Suprapubic skin (tissue), 4 donors: Measurements from ENCODE around the gene IL2RA. TPM values are rescaled to one million over a fixed set of nuclear protein-coding genes. Genes with fewer than 3 reads are reported as not detected.

Experiments
- DNase-seq, 2 donors: peaks; one replicate each; pipeline ENCODE4 v3.0.0-alpha.2; 2019; ENCODE audit warnings: low spot score in 2 of 2
- H3K27ac ChIP-seq: fragments of 200-600 bp; sonication (generic); one replicate; pipeline ENCODE4 v1.5.1; 2019
- H3K27me3 ChIP-seq: fragments of 200-600 bp; sonication (generic); one replicate; pipeline ENCODE4 v1.5.1; 2019
- H3K36me3 ChIP-seq: fragments of 200-600 bp; sonication (generic); one replicate; pipeline ENCODE4 v1.5.1; 2019
- H3K4me1 ChIP-seq: fragments of 200-600 bp; sonication (generic); one replicate; pipeline ENCODE4 v1.5.1; 2019
- H3K4me3 ChIP-seq: fragments of 200-600 bp; sonication (generic); one replicate; pipeline ENCODE4 v1.5.1; 2019; ENCODE audit warnings: mild to moderate bottlenecking
- H3K9me3 ChIP-seq: fragments of 200-600 bp; sonication (generic); one replicate; pipeline ENCODE4 v1.5.1; 2019
- EP300 ChIP-seq: sonication (generic); formaldehyde crosslinking; IDR thresholded peaks from one replicate; pipeline ENCODE4 v1.6.1; 2017; ENCODE audit warnings: antibody characterized with exemption
- POLR2A ChIP-seq, 2 donors: fragments of 450-650 bp; IDR thresholded peaks; one replicate each; pipeline ENCODE4 v1.6.1; 2017; ENCODE audit warnings: antibody characterized with exemption in 2 of 2, mild to moderate bottlenecking in 2 of 2, moderate library complexity in 2 of 2
- POLR2AphosphoS5 ChIP-seq, 3 donors: sonication (generic); formaldehyde crosslinking; IDR thresholded peaks; one replicate each; pipeline ENCODE4 v1.6.1; 2017; ENCODE audit warnings: antibody characterized with exemption in 3 of 3
- WGBS: methylation state at CpG from one replicate; pipeline ENCODE4 v1.1.5; 2018; 5-methylcytosine and 5-hydroxymethylcytosine counted together
- total RNA-seq, 4 donors: library from RNA; depleted of rRNA; stranded (reverse); fragments of >200 nt; gene quantifications; one replicate each; pipeline ENCODE4 v1.1.0, GENCODE V29; 2016
- TF ChIP-seq, protein P1 (sequence below), 2 donors: fragments of 200-600 bp in 1 of 2; fragments of 450-650 bp in 1 of 2; sonication (generic) in 1 of 2; IDR thresholded peaks; one replicate each; pipeline ENCODE4 v1.5.1; 2016 to 2019; ENCODE audit warnings: antibody characterized with exemption in 2 of 2, mild to moderate bottlenecking in 1 of 2, moderate library complexity in 1 of 2

The IL2RA gene
- total RNA-seq, 4 donors from 2014 or later: 0.21 to 0.70 TPM; not detected in 2

DNA sequence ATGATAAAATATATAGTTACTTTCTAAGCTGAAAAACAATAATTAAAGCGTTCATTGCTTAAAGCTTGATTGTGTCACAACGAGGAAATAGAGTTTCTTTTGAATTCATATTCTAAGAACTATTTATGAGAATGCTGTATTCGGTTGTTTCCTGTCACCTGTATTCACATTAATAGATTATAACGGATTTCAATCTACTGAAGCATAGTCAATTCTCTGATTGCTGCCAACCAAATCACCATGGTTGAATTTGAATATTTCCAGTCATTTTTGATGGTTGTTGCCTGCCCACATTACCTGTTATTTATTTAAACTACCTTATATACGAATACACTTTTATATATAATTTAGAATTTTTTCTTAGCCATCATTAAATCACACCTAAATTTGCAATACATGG lies 22.0 kb downstream of the IL2RA start:
- H3K9me3 ChIP-seq: no peaks in the 10 kb centered on the region
- H3K27ac ChIP-seq: no peak overlapping the region
- no peak for DNase-seq
- H3K36me3 ChIP-seq: no peaks in the 10 kb centered on the region
- TF ChIP-seq POLR2AphosphoS5 (IDR thresholded peaks at IDR 0.05) (no peak), POLR2A (IDR thresholded peaks at IDR 0.05) (no peak), EP300 (no peak)
- TF ChIP-seq, protein P1, sequence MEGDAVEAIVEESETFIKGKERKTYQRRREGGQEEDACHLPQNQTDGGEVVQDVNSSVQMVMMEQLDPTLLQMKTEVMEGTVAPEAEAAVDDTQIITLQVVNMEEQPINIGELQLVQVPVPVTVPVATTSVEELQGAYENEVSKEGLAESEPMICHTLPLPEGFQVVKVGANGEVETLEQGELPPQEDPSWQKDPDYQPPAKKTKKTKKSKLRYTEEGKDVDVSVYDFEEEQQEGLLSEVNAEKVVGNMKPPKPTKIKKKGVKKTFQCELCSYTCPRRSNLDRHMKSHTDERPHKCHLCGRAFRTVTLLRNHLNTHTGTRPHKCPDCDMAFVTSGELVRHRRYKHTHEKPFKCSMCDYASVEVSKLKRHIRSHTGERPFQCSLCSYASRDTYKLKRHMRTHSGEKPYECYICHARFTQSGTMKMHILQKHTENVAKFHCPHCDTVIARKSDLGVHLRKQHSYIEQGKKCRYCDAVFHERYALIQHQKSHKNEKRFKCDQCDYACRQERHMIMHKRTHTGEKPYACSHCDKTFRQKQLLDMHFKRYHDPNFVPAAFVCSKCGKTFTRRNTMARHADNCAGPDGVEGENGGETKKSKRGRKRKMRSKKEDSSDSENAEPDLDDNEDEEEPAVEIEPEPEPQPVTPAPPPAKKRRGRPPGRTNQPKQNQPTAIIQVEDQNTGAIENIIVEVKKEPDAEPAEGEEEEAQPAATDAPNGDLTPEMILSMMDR (IDR thresholded peaks at IDR 0.05): no peak
- H3K4me3 ChIP-seq: no peak overlapping the region
- no peaks in the 10 kb centered on the region for H3K27me3 ChIP-seq
- no peaks in the 10 kb centered on the region for H3K4me1 ChIP-seq
- 92% methylated on average over 5 of the region's 5 CpGs for WGBS

- H3K27me3 ChIP-seq: no peaks in the 10 kb centered on the region
- TF ChIP-seq POLR2AphosphoS5 (IDR thresholded peaks at IDR 0.05): no peak
- TF ChIP-seq EP300: no peak
- TF ChIP-seq, protein P1 (IDR thresholded peaks at IDR 0.05): no peak
- TF ChIP-seq POLR2A (IDR thresholded peaks at IDR 0.05): no peak
- 87% methylated on average over 4 of the region's 4 CpGs for WGBS
- H3K36me3 ChIP-seq: no peaks in the 10 kb centered on the region
- H3K27ac ChIP-seq: no peak overlapping the region
- H3K4me3 ChIP-seq: no peak overlapping the region
- H3K4me1 ChIP-seq: no peaks in the 10 kb centered on the region
- H3K9me3 ChIP-seq: no peaks in the 10 kb centered on the region
- DNase-seq: no peak
Observed at GRCh38 chr10:6039711-6040110, 22.5 kb downstream of the IL2RA start.

- TF ChIP-seq EP300 (no peak), POLR2AphosphoS5 (IDR thresholded peaks at IDR 0.05) (no peak), POLR2A (IDR thresholded peaks at IDR 0.05) (no peak)
- TF ChIP-seq, protein P1 (IDR thresholded peaks at IDR 0.05): no peak
- H3K4me1 ChIP-seq: peaks cover 12% of the 10 kb centered on the region
- no peak for DNase-seq
- no peak overlapping the region for H3K27ac ChIP-seq
- WGBS: 91% methylated on average over 2 of the region's 2 CpGs
- H3K36me3 ChIP-seq: no peaks in the 10 kb centered on the region
- no peaks in the 10 kb centered on the region for H3K27me3 ChIP-seq
- H3K9me3 ChIP-seq: no peaks in the 10 kb centered on the region
- no peak overlapping the region for H3K4me3 ChIP-seq
Observed at GRCh38 chr10:6038071-6038631, 24.0 kb downstream of the IL2RA start.

GRCh38 chr10:6037422-6037821 lies 24.7 kb downstream of the IL2RA start:
- WGBS: 85% methylated on average over 8 of the region's 8 CpGs
- Histone ChIP-seq H3K27ac (no peak overlapping the region), H3K4me3 (no peak overlapping the region), H3K27me3 (no peaks in the 10 kb centered on the region), H3K36me3 (no peaks in the 10 kb centered on the region), H3K4me1 (peaks cover 12% of the 10 kb centered on the region), H3K9me3 (no peaks in the 10 kb centered on the region)
- DNase-seq: no peak
- TF ChIP-seq POLR2A (IDR thresholded peaks at IDR 0.05) (no peak), EP300 (no peak), POLR2AphosphoS5 (IDR thresholded peaks at IDR 0.05) (no peak)
- TF ChIP-seq, protein P1 (IDR thresholded peaks at IDR 0.05): no peak

DNA sequence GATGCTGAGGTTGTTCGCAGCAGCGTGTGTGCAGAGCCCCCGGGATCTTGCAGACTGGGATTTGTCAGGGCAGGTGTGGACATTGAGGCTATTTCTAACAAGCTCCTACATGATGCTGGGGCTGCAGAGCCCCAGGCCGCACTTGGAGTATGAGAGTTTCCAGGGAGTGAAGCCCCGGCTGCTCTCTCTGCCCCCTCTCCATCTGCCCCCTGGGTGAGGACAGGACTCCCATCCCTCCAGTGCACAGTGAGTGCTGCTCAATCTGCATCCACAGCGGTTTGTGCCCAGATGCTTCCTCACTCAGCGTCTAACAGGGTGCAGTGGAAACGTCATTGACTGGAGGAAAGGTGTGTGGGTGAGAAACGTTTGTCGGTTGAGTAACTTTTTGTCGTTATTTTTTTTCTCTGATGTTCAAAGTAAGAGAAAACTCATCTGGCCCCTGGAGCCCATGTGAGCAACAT lies 25.3 kb downstream of the IL2RA start:
- H3K27me3 ChIP-seq: no peaks in the 10 kb centered on the region
- peaks cover 12% of the 10 kb centered on the region for H3K4me1 ChIP-seq
- no peaks in the 10 kb centered on the region for H3K9me3 ChIP-seq
- no peak for DNase-seq
- no peak overlapping the region for H3K4me3 ChIP-seq
- no peak overlapping the region for H3K27ac ChIP-seq
- TF ChIP-seq POLR2A (IDR thresholded peaks at IDR 0.05) (no peak), POLR2AphosphoS5 (IDR thresholded peaks at IDR 0.05) (no peak), EP300 (no peak)
- TF ChIP-seq, protein P1 (IDR thresholded peaks at IDR 0.05): no peak
- no peaks in the 10 kb centered on the region for H3K36me3 ChIP-seq
- 61% methylated on average over 11 of the region's 11 CpGs for WGBS
